PC-3 (cell line): ENCODE measurements around the gene SST.

Source experiments
- EZH2 ChIP-seq: fragments of 300-600 bp; sonication (generic); IDR thresholded peaks from one replicate; pipeline ENCODE4 v1.6.1; 2017; ENCODE audit warnings: antibody characterized with exemption, mild to moderate bottlenecking, low read length; ENCODE audit not compliant: unreplicated experiment
- TF ChIP-seq, protein P1 (sequence below): fragments of 300-600 bp; sonication (generic); conservative IDR thresholded peaks from 2 replicates; pipeline ENCODE4 v1.5.1; 2017; ENCODE audit warnings: antibody characterized with exemption, low read depth, mild to moderate bottlenecking, low read length

DNA sequence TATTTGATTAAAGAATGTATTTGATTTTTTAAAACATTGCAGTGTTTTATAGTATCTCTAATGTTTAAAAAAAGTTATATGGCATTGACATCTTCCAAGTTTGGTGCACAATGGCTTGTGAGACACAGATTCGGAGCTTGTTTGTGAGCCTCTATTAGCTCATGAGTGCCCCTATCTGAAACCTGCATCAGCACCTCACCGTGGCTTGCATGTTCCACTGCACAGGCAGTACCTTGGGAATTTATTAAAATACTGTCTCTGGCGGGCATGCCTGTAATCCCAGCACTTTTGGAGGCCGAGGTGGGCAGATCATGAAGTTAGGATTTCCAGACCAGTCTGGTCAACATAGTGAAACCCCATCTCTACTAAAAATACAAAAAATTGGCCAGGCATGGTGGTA lies 39.0 kb upstream of the SST start:
- TF ChIP-seq, protein P1, sequence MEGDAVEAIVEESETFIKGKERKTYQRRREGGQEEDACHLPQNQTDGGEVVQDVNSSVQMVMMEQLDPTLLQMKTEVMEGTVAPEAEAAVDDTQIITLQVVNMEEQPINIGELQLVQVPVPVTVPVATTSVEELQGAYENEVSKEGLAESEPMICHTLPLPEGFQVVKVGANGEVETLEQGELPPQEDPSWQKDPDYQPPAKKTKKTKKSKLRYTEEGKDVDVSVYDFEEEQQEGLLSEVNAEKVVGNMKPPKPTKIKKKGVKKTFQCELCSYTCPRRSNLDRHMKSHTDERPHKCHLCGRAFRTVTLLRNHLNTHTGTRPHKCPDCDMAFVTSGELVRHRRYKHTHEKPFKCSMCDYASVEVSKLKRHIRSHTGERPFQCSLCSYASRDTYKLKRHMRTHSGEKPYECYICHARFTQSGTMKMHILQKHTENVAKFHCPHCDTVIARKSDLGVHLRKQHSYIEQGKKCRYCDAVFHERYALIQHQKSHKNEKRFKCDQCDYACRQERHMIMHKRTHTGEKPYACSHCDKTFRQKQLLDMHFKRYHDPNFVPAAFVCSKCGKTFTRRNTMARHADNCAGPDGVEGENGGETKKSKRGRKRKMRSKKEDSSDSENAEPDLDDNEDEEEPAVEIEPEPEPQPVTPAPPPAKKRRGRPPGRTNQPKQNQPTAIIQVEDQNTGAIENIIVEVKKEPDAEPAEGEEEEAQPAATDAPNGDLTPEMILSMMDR: peak; percentile 47
- no peak for TF ChIP-seq EZH2
